GM19351 (cell line): ENCODE measurements around the gene RPL32.
"Not testable (repeated sequence)": the region's sequence is repeated elsewhere in the genome, so short reads cannot be mapped to it uniquely, and the experiment has no call there.

Experiments used
- ATAC-seq: cut with Tn5 transposase; IDR thresholded peaks from one replicate; pipeline ENCODE4 v1.9.1; 2021; ENCODE audit warnings: mild to moderate bottlenecking, moderate library complexity; ENCODE audit not compliant: unreplicated experiment

RPL32 gene

DNA sequence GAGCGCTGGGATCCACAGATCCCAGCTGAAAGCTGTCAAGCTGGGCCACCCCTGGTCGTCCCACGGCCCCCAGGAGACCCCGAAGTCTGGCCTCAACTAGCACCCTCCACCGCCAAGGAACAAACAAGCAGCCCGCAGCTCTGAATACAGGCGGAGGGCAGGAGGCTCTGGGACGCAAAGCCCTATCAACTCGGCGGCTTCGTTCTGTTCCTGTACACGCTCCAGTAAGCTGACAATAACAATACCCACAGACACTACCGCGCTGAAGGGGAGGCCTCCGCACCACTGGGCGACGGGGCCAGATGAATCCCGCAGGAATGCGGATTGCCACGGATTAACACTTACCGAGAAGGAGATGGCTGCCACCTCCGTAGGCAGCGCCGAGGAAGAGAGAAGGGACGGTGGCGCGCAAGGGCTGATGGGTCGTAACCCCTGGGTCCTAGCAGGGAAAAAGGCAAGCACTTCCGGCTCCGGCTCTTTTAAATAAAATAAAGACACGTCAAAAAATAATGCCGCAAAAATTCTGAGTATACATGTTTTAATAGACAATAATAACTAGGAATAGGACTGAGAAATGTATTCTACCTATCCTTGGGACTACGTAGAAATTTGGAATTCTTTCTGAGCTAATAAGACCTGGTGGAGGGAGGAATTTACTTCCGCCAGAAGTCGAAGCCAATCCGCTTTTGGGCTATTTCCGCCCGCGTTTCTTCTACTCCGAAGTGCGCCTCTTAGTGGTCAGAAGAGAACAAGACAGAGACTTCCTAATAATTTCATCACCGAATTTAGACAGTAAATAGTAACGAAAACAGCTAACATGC is at the start of gene RPL32:
TSS of gene RPL32 (minus strand) at position 417 of the 821 bp plus-strand sequence. CDS start 1,328 bp downstream, outside the sequence.
- ATAC-seq = peak; percentile 78

DNA sequence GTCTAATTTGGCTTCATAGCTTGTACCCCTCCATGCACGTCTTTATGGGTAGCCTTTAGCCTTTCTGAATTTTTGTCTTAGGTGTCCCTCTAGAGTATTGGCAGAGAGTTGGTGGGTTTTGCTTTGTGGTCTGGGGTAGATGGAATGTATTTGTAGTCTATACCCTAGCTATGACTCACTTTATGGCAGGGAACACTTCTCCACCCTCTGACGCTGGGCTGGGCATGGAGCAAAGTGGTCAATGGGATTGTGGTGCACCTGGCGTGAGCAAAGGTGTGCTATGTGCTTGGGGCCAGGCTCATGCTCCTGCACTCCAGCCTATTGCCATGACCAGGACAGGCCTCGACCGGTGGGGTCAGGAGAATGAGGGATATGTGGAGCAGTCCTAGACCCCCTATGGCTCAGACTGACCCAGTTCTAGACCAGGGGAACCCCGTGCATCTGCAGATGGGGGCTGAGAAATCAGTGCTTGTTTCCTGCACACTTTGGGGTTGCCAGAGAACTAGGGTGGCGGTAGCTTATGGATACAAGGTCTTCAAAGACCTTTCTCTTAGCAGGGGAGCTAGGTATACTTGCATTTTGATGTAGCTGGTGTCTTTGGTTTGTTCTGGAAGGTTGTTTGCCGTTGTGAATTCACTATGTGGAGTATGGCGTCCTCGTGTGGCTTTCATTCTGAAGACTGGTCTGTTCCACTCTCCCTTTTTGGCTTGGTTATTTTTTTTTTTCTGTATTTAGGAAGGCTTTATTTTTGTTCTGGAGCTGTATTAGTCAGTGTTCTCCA is 49.4 kb upstream of the RPL32 start:
- ATAC-seq = no peak

GRCh38 chr3:12886736-12887135 is 45.4 kb upstream of the RPL32 start:
- ATAC-seq = no peak

DNA sequence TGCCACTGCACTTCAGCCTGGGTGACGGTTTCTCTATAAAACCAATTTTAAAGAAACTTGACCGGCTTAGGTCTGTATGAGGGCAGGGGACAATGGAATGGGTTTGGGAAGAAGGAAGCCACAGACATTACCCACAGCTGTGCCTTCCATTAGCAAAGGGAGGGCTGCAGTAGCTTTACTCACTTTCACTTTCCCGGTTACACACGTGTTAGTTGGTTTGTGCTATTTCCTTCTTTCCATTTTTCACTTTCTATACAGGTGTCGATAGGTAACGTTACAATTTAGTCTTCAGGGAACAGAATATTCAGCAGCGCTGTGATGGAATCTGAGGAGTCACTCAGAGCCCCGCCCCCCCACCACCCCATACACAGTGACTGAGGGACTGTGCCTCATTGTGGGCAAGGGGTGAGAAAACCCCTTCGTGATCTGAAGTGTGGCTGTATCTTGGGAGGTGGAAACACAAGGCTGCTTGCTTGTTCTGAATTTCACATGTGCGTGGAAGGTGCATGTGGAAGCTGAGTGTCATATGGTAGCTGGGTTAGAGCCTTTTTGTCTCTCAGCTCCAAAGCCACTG is 44.8 kb upstream of the RPL32 start:
- ATAC-seq = peak; percentile 43

DNA sequence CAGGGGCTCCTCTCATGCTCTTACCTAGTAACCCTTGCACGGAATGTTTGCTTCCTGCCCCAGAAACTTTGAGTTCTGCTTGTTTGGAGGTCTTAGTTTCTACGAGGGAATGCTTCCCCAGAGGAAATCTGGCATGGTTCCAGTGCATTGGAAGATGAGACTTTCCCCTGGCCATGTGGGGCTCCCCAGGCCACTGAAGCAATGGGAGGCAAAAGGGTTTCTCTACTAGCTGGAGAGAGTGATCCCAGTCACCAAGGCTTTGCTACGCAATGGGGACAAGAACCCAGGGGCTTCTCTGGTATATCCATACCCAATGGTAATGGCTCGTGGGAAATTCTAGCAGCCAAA is 44.2 kb upstream of the RPL32 start:
- ATAC-seq = no peak

- ATAC-seq = no peak
These were observed 43.6 kb upstream of the RPL32 start for GRCh38 chr3:12884790-12885582.

- ATAC-seq = no peak
These were observed 42.9 kb upstream of the RPL32 start for GRCh38 chr3:12884186-12884680.

GRCh38 chr3:12882336-12883310 is 41.3 kb upstream of the RPL32 start:
- no peak for ATAC-seq

GRCh38 chr3:12881858-12882257 is 40.5 kb upstream of the RPL32 start:
- peak; percentile 74 for ATAC-seq

DNA sequence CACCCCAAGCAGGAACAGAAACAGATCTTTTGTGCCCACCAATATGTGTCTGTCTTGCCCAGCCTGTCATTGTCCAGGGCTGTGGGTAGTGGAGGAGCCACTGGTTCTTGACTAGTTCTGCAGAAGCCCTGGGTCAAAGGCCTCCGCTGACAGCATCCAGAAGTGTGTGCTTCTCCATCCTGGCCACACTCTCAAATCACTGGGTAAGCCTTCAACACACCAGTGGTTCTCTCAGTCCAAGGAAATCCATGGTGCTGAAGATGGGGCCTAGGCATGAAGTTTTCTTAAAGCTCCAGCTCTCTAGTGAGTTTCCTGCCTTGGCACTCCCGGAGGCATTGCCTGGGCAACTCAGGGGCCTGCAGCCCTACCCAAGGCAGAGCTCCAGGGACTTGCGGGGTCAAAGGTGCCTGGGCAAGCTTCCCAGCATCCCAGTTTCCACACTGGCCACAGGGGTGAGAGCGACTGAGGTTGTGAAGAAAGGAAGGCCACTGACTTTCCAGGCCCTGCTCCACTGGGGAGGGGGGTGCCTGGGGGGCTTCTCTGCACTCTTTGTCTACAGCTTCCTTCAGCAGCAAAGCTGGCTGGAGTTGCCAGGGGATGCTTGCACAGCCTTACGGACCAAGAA is 37.9 kb upstream of the RPL32 start:
- no peak for ATAC-seq

- not testable (repeated sequence) for ATAC-seq
These were observed 37.4 kb upstream of the RPL32 start for GRCh38 chr3:12878758-12879157.

DNA sequence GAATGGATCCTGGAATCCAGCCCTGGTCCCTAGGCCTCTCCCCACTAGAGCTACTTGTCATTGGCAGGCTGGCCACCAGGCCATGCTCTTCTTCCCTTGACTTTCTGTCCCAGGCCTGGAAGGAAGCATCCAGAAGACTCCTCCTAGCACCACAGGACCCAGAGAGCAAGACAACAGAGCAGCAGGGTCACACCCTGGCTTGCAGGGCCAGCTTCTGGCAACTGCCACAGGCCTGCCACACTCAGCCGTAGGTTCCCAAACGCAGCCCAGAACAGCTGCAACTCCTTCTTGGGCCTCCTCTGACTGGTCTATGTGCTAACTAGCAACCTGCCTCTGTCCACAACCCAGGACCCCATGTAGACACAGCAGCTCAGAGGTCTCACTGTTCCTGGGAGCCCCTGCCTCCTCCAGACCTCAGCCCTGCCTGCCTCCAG is 36.8 kb upstream of the RPL32 start:
- no peak for ATAC-seq

GRCh38 chr3:12877040-12877439 is 35.7 kb upstream of the RPL32 start:
- no peak for ATAC-seq

- peak; percentile 78 for ATAC-seq
These were observed 34.8 kb upstream of the RPL32 start for GRCh38 chr3:12875857-12876836.

GRCh38 chr3:12871404-12871983 is 30.1 kb upstream of the RPL32 start:
- ATAC-seq = no peak

GRCh38 chr3:12870942-12871341 is 29.6 kb upstream of the RPL32 start:
- peak; percentile 59 for ATAC-seq

DNA sequence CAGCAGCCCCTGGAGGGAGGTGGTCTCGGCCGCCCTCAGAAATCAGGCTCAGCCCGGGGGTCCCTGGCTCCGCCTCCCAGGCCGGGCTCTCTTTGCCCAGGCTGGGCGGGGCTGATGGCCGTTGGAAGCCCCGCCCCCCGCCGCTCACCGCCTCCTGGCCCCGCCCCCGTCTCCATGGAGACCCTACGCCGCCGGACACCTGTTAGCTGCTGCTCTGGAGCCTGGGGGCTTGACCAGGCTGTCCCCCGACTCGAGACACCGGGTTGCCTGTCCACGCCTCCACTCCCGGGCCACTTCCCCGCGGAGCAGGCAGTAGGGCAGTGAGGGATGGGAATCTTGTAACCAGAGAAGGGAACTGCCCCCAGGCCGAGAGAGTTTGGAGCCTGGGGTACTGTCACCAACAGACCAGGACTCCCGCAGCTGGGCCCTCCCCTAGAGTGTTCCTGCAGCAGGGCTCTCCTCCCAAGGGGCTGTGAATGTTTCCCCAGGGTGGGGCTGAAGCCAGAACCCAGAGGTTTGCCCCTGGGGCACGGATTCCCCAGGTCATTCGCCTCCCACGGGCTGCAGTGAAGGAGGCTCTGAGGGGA is 27.8 kb upstream of the RPL32 start:
- ATAC-seq = peak; percentile 62
